ENCODE measurements around the gene PRKAR1B.

PRKAR1B gene

DNA sequence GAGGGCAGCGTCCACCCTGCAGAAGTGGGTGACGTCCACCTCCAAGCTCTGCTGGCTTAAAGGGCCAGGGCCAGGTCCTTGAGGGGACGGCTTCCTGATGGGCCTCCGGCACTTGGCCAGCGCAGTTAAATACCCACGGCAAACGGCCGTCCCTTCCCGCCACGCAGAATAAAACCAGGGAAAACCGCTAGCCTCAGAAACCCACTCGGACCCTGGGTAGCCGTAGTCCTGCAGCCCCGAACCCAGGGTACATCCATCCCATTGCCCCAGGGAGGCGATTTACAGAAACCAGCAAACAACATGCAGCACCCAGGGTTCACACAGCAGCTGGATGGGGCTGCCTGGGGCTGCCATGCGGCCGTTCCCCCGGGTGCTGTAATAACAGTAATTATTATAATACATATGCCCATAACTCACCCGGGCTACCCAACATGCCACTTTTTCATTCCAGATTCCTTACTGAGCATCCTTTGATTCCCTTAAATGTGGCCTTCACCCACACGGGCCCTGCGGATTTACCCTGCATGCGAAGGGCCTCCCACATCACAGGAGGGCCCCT, 126.0 kb downstream of the PRKAR1B start:
- no peak for DNase-seq

DNA sequence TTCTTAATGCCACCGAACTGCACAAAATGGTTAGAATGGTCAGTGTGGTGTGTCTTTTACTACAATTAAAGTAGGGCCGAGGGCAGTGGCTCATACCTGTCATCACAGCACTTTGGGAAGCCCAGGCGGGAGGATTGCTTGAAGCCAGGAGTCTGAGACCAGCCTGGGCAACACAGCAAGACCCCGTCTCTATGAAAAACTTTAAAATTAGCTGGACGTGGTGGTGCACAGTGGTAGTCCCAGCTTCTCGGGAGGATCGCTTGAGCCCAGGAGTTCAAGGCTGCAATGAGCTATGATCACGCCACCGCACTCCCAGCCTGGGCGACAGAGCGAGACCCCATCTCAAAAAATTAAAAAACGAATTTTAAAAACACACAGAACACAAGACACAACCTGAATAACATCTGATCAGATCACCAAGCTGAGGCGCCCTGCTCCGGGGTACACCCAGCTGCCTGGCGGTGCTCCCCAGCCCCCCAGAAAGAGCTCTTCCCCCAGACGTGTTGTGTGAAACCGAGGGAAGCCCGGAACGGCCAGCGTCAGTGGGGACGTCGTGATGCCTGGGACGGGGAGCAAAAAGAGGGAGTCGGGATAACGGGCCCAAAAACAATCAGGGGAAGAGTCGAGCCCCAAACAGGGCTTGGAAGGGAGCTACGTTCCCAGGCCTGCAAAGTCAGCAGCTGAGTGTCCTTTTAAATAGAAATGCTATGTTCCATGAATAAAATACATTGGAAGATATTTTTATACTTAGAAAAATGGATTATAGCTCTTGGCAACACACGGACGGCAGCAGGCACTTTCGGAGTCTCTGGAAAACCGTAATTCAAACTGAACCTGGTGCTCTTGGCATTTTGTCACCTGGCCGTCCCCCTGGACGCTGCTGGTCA, 126.7 kb downstream of the PRKAR1B start:
- DNase-seq = no peak

DNA sequence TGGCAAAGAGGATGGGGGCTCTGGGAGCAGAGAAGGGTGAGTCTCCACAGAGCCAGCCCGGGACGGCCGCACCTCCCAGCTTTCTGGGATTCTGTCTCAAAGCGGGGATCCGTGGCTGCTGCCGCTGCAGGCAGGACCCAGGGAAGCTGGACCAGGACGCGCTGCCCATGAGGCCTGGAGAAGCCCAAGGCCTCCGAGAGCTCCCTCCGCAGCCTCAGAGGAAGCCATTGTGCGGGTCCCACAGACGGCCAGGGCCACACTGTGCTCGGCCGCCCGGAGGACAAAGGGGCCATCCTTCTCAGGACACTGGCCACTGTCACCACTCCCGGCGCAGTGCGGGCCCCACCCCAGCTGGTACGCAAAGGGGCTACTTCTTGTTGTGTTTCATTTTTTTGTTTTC, 128.2 kb downstream of the PRKAR1B start:
- DNase-seq = no peak

DNA sequence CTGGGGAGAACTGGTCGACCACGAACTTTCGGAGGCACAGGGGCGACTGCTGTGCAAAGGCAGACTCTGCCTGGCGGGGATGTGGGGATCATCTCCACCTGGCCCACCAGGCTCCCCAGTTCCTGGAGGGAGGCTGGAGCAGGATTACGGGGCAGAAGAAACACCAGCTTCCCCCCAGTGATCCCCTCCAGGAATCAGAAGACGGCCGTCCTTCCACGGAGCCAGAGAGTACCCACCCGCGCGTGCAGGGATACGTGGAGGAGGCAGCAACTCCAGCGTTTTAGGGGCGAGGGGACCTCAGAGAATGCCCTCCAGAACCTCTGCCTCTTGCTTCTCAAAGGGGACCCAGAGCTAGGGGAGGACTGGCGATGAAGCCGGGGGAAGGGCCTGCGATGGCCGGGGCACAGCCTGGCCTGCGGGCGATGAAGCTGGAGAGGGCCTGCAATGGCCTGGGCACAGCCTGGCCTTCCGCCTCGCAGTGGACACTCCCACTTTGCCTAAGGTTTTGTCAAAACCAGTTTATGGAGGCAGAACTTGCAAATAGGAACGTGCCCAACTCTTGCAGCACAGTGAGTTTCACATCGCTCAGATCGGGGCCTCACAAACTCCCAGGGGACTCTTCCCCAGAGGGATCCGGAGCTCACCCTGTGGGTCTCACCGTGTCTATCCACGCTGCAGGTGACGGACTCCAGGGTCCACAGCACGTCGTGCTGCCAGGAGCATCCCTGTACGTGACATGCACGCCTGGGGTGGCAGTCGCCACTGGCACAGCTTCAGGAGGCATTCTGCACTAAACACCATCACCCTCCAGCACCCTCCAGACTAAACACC, 129.5 kb downstream of the PRKAR1B start:
- DNase-seq = no peak

DNA sequence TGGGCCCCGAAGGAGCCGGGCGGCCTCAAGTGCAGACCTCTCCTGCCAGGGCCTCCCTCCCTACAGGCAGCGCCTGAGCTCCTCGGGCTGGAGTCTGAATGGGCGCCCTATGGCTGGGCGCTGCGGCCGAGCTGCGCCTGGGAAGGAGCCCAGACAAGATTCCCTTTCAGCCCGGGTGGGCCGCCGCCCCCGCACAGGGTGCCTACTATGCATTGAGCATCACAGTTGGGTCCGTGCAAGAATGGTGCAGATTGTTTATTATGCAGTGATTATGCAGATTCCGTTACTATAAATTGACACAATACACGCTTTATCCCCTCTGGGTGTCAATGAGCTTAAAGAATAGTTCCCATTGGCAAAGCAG, 130.3 kb downstream of the PRKAR1B start:
- no peak for DNase-seq

DNA sequence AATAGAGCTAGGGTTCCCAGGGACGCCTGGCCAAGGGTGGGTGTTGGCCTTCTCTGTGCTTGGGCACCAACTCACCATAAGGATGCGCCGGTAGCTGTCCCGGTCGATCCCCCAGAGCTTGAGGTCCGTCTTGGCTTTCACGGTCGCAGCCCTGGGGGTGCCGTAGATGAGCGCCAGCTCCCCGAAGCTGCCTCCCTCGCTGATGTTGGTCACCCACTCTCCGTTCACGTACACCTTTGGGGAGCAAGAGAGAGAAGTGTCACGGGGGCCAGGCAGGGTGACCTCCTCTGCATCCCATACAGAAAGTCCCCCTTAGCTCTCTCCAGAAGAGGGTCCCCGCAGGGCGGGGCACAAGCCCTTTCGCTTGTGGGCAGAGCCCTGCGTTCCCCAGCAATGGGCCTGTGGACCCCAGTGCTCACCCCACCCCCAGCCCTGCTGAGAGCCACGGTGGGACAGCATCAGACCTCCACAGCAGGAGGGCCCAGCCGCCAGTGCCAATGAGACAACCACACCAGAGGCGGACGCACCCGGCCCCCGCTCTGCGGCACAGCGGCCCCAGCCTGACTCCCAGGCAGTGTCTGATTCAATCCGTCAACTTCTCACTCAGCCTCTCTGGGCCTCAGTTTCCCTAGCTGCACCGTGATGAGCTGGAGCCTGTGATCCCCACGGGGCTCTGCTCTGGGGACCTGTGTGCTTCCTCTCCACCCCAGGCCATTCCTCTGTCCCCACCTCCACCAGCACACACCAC, 130.8 kb downstream of the PRKAR1B start:
- DNase-seq = no peak

DNA sequence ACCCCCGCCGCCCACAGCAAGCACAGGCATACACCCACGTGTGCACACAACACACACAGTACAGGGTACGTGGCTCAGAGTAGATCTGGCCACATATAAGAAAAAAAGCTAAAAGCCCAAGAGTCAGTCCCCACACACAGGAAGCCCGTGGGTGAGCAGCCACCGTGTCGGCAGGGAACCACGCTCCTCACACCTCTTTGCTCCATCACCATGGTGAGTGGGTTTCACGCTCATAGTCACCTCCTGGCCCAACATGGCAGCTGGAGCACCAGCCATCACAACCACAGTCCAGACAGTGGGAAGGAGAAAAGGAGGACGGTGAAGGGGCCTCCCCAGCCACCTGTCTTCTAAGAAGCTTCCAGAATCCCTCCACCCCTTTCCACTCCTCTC, 131.5 kb downstream of the PRKAR1B start:
- no peak for DNase-seq

DNA sequence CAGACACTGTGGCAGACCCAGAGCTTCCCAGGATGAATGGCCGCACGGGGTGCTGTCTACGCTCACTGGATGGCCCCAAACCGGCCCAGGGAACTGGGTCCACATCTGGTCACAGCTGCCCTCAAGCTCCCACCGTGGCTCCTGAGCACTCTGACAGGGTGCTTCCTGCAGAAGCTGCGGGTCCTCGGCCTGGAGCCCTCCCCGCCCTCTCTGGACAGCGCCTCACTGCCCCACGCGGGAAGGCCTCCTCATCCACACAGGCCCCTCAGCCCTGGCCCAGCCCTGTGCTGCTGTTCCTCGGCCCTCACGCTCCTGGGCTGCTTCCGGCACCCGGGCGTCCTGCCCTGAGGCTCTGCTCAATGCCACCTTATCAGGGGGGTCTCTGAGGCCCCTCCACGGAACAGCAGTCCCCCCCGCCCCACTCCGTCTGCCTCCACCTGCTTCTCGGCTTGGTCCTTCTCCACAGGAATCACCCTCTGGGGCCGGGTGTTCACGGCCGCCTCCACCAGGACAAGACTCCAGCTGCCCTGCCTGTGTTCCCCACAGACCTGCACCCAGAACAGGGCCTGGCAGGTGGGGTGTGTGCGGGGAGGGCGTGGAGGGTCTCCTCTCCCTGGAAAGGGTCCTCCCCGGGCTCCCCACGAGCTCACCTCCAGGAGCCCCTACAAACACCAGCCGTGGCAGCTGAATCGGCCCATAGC, 132.0 kb downstream of the PRKAR1B start:
- DNase-seq = no peak

DNA sequence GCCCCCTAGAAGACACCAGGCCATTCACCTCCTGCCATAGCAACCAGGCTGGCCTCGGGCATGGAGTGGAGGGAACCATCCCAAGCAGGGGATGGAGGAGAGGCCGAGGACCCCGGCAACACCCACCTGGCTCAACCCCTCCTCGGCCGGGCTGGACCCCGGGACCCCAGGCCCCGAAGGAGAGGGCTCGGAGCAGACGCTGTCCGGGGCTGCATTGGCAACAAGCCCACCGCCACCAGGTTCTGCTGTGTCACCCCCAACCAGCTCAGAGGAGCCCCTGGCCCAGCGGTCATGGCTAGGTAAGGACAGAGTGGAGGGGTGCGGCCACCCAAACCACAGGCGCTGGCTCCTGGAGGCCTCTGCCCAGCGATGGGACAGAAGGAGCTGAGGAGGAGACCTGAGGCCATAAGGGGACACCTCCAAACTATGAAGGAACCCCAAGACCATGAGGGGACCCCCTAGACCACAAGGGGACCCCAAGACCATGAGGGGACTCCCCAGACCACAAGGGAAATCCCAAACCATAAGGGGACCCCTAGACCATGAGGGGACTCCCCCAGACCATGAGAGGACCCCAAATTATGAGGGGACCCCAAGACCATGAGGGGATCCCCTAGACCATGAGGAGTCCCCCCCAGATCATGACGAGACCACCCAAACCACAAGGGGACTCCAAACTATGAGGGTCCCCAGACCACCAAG, 132.7 kb downstream of the PRKAR1B start:
- DNase-seq = no peak

DNA sequence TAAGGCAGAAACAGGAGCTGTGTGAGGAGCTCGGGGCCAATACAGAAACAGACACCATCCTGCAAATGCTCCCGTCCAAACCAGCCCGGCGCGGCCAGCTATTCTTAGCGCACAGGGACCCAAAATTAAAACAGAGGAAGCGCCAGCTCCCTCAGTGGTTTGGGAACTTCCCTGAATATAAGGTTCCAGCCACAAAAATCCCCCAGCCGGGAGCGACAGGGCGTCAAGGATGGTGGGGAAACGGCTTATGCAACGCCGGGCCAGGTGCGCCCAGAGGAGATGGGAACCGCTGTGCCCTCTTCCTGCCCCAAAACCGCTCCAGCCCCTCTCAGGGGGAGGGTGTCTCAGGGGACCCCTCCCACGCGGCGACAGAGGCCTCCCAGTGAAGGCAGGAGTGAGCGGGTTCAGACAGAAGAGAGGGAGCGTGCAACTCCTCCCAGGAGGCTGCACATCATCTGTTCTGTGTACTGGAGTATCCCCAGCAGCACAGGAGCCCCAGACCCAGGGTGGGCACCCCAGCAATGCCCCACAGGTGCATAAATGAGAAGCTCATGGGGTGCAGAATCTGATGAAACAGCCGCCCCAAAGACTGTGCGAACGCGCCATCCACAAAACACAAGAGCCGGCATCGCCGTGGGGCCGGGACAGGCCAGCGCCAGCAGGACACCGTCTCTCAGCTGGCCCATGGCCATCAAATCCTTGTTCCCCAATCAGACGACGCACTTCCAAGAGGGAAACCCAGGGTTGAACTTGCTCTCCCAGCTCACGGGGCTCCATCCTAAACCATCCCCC, 133.6 kb downstream of the PRKAR1B start:
- DNase-seq = peak; percentile 35 to 76

DNA sequence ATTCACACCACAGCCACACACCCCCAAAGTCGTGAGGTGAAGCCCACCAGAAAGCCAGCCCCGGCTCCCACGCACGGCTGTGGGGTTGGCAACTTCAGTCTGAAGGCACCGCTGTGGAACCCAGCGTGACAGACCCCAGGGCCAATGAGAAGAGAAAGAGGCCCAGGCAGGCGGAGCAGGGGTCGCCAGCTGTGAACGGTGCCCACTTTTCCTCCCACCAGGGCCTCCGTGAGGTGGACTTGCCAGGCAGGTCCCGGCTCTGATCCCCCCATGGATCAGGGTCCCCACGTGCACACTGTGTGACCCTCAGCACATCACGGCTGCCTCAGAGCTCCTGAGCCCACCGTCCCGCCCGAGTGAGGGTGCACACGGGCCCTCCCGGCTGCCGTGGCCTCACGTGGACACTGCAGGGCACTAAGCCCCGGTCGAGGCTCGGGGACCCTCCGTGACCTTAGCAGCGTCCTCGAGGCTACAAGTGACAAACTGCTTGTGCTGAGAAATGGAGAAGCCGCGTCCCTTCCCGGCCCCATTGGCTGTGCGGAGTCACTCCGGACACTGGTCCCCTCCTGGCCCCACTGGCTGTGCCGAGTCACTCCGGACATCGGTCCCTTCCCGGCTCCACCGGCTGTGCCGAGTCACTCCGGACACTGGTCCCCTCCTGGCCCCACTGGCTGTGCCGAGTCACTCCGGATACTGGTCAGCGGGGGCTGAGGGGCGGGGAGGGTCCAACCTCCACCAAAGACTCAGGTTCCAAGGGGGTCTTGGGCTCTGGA, 135.0 kb downstream of the PRKAR1B start:
- DNase-seq = no peak

DNA sequence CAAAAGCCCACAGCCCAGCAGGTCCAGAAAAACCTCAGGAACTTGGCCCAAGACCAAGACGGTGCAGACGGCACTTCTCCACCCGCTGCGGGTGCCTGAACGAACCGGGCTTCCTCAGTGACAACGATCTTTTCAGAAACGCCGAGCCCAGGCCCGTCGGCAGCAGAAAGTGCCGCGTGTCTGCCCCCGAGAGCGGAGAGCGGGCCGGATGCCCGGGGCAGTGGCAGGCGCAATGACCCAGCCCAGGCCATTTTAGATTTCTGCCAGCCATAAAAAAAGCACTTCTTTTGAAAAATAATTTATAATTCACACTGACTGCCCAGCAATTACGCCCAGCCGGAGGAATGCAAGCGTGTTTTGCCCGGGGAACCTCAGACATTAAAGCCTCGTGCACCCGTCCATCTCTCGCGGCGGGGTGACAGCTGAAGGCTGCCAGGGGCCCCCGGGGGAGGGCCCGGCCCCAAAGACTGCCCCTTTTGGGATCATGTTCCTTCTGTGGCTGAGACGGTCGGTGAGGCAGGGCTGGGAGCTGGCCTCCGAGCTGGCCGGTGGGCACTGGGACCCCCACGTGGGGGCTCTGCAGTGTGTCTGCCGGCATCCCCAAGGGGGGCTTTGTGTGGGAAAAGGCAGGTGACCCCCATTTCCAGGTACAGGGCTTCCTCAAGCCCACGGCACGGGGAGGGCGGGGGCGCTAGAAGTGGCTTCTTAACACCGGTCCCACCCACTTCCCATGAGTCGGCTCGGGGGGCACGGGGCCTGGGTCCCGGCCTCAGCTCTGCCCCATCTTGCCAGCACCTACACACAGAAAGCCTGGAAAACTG, 136.1 kb downstream of the PRKAR1B start:
- no peak for DNase-seq

DNA sequence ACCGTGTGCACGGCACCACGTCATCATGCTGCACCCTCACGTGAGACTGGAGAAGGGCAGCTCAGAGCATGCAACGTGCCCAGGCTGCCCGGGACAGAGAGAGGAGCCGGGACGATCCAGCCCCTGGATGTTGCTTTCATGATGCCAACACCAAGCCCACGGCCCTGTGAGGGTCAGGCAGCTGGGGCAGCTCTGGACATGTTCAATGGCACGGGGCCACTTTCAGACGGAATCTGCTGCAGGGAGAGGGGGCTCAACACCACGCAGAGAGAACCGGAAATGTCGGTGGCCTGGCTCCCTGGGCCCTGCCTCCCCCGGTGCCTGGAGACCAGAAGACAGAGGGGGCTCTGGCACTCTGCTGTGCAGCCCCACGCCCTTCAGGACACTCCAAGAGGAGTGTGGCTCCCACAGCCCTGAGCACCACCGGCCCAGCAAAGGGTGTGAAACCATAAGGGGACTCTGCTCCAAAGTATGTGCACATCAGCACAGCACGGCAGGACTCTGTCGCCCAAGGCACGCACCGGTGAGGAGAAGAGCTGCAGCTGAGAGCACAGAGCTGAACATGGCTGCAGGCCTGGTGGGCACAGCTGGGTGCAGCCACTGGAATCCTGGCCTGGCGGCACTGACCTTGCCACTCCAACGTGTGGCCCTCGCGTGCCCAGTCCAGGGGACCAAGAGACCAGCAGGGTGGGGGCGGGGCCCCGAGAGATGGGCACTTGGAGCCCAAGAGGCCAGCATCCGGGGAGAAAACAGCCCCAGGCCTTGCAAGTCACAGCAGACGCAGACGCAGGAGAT, 137.1 kb downstream of the PRKAR1B start:
- DNase-seq = no peak

DNA sequence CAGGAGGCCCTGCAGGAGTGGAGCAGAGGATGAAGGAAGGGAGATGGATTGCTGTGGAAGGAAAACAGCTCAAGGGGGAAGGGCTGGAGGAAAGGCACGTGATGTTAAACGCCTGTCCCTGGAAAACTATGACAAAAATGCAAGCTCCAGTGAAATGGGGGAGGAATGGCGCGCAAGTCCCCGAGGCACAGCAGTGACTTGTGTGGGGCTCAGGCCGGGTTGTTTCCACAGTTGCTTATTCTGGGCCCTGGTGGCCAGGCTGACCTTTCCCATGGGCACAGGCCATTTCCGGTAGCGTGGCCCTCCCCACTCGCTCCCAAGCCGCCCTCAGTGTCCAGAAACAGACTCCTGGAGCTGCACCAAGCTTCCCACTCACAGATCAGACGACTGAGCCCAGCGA, 139.3 kb downstream of the PRKAR1B start:
- DNase-seq = no peak

DNA sequence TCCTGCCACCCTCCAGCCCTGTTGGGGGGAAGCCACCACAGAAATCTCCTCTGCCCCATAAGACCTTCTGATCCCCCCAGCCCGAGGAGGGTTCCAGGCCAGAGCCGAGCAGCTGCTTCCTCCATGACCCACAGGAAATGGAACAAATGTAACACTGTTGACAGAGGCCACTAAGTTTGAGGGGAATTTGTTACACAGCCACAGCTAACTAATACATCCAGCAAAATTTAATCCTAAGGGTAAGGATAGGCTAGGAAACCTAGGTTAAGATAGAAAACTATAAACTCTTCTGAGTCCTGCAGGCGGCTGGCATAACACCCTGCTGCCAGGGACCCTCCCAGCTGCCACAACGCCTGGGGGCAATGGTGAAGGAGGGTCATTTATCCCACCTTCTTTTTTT, 140.6 kb downstream of the PRKAR1B start:
- no peak for DNase-seq

DNA sequence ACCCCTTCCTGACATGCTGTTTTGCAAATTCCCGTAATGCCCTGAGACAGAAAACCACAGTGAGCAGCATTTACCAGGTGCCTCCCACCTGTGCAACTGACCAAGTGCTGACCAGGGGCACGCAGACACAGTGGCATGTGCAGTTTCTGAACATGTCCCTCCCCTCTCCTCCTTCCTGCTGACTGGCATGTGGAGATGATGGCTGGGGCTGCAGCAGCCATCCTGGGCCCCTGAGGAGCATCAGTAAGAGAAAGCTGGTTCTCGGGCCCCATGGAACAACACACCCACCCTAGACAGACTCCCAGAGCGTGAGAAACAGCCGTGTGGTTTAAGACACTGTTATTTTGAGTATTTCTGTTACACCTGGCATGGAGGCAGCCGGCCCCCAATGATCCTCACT, 141.2 kb downstream of the PRKAR1B start:
- no peak for DNase-seq

DNA sequence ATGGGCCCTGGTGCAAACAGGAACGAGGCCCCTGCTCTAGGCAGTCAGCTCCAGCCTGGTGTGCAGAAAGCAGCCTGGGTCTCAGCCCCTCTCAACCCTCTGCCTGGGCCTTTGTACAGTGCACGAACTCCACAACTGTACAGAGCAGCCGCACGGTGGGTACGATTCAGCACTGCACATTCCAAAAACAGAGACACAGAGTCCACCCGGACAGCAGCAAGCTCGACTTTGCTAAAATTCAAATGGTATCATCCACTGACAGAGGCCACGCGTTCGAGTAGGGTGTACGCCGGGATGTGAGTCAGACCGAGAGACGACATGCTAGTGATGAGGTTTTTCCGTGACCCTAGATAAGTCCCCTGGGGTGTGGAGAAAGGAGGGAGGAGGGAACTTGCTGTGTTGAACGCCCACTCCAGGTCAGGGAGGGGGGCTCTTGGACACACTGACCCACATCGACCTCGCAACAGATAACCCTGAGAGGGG, 141.8 kb downstream of the PRKAR1B start:
- DNase-seq = no peak

DNA sequence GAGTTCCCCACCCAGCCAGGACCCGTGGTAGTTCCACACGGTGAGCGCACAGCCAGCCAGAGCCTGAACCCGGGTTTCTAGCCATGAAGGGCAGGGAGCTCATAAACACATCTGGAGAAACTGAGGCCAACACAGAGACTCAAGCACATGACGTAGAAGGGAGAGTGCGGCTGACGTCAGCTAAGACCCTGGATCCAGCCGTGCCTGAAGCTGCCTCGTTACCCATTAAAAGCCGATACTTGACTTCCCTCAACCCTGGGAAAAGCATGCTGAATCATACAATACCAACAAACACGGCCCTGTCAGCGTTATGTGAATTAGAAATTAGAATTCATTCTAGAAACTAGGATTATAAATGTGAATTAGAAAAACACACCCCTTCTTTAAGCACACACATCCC, 142.3 kb downstream of the PRKAR1B start:
- no peak for DNase-seq
